GM12864 (cell line): Measurements from ENCODE around the gene BRD1.
"Not testable (repeated sequence)": the region's sequence is repeated elsewhere in the genome, so short reads cannot be mapped to it uniquely, and the experiment has no call there.

Experiments
- DNase-seq: peaks from one replicate; pipeline ENCODE4 v3.0.0-alpha.2; 2011; ENCODE audit warnings: low read depth
- H3K4me3 ChIP-seq: 2 replicates; pipeline ENCODE4 v1.5.1; 2011; ENCODE audit warnings: mild to moderate bottlenecking, low read depth, low read length, control low read depth
- TF ChIP-seq, protein P1 (sequence below): IDR thresholded peaks from 2 replicates; pipeline ENCODE4 v1.5.1; 2011; ENCODE audit warnings: low read depth, mild to moderate bottlenecking, moderate library complexity, low read length, control low read depth, inconsistent platforms; ENCODE audit errors: missing control alignments

Gene BRD1

GRCh38 chr22:49824936-49825335 is 2.7 kb downstream of the BRD1 start:
- no peak for DNase-seq
- TF ChIP-seq, protein P1, sequence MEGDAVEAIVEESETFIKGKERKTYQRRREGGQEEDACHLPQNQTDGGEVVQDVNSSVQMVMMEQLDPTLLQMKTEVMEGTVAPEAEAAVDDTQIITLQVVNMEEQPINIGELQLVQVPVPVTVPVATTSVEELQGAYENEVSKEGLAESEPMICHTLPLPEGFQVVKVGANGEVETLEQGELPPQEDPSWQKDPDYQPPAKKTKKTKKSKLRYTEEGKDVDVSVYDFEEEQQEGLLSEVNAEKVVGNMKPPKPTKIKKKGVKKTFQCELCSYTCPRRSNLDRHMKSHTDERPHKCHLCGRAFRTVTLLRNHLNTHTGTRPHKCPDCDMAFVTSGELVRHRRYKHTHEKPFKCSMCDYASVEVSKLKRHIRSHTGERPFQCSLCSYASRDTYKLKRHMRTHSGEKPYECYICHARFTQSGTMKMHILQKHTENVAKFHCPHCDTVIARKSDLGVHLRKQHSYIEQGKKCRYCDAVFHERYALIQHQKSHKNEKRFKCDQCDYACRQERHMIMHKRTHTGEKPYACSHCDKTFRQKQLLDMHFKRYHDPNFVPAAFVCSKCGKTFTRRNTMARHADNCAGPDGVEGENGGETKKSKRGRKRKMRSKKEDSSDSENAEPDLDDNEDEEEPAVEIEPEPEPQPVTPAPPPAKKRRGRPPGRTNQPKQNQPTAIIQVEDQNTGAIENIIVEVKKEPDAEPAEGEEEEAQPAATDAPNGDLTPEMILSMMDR = no peak
- no peak overlapping the region for H3K4me3 ChIP-seq

GRCh38 chr22:49824185-49824925 is 3.3 kb downstream of the BRD1 start:
- no peak overlapping the region for H3K4me3 ChIP-seq
- no peak for DNase-seq
- TF ChIP-seq, protein P1 = no peak

DNA sequence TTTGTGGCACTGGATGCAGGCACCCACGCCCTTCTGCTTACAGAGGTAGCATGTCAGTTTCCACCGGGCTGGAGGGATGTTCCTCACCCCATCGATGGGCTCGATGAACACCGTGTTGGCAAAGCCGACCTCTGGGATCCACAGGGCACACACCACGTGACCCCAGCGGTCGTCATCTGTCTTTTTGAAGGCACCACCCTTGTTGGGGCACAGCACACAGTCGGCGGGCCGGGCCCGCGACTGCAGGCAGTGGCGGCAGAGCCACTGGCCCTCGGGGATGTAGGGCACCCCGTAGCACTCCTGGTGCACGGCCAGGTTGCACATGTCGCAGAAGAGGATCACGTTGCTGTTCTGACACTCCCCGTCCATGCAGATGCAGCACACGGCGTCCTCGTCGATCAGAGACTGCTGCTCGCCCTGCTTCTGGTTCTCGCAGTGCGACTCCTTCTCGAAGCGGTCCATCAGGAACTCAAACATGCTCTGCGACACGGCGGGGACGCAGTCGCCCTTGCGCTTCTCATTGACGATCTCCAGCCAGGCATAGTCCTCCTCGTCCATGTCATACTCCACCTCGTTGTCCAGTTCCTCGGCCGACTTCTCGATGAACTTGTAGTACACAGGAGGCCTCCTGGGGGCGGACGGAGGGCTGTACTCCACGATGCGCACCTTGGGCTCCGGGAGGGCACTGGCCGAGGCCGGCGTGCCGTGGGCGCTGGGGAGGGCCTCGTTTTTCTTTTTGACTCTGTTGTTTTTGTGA is 4.2 kb downstream of the BRD1 start:
- H3K4me3 ChIP-seq = no peak overlapping the region
- TF ChIP-seq, protein P1 = no peak
- DNase-seq = no peak

GRCh38 chr22:49821741-49822140 is 5.9 kb downstream of the BRD1 start:
- not testable (repeated sequence) for H3K4me3 ChIP-seq

DNA sequence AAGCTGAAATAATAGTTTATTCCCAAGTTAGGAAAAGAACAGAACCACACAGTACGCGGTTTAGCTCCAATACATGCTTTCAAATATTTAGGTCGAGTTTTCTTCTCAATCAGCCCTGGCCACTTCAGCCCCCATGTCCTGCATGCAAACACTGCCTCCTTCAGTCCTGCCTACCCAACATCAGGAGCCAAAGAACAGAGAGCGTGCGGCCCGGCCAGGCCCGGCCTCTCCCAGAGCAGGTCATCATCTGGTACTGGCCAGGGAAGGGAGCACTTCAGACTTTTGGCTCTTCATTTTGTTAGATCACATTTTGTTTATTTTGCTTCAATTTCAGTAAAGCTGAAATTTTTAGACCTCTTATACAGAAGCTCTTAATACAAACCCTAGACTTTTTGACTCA is 6.7 kb downstream of the BRD1 start:
- TF ChIP-seq, protein P1 = no peak
- DNase-seq = no peak
- H3K4me3 ChIP-seq = no peak overlapping the region

More at GRCh38 chr22:49821741-49822140, 5.9 kb downstream of the BRD1 start:
- not testable (repeated sequence) for DNase-seq

GRCh38 chr22:49817359-49817758 is 10.3 kb downstream of the BRD1 start:
- no peak overlapping the region for H3K4me3 ChIP-seq
- DNase-seq = no peak
- TF ChIP-seq, protein P1 = no peak

DNA sequence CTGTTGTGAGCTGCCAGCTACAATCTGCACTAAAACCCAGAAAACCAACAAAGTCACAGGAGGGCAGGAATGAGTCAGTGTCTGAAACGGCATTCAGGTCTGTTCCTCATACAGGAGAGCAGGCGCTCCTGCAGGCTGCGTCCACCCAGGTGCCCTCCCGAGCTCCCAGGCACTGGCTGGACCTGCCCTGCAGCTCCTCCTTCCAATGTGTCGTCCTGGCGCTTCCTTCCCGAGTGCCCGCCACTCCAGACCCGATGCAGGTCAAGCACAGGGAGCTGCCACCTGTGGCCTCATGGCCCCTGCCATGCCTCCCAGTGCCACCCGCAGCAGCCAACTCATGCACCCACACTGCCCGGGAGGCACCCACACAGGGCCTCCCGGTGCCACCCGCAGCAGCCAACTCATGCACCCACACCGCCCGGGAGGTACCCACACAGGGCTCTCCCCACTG is 12.0 kb downstream of the BRD1 start:
- no peak overlapping the region for H3K4me3 ChIP-seq
- DNase-seq = no peak
- TF ChIP-seq, protein P1 = no peak
